ENCODE data around the gene PAPLN.

PAPLN gene

GRCh38 chr14:73209953-73210352 lies 27.4 kb upstream of the PAPLN start:
- Histone ChIP-seq H3K9ac (no peak overlapping the region), H3K79me2 (ENCODE audit: insufficient read depth, low read depth) (no peaks in the 10 kb centered on the region), H3K27me3 (ENCODE audit: insufficient read depth, low read depth) (no peaks in the 10 kb centered on the region), H3K27ac (no peak overlapping the region), H3K4me1 (ENCODE audit: low read depth, poor library complexity, severe bottlenecking) (no peaks in the 10 kb centered on the region), H2AFZ (ENCODE audit: low read depth) (no peak overlapping the region), H3K4me2 (no peak overlapping the region), H3K36me3 (ENCODE audit: insufficient read depth) (no peaks in the 10 kb centered on the region), H4K20me1 (ENCODE audit: insufficient read depth) (no peaks in the 10 kb centered on the region), H3K4me3 (IDR thresholded peaks at IDR 0.05; ENCODE audit: insufficient read depth, low read depth, low read length) (no peak overlapping the region)
- TF ChIP-seq CTCF (conservative IDR thresholded peaks at IDR 0.05; ENCODE audit: low read depth, low read length): no peak

GRCh38 chr14:73211251-73212040 lies 25.9 kb upstream of the PAPLN start:
- Histone ChIP-seq H2AFZ (ENCODE audit: low read depth) (no peak overlapping the region), H3K27ac (no peak overlapping the region), H3K36me3 (ENCODE audit: insufficient read depth) (no peaks in the 10 kb centered on the region), H3K4me1 (ENCODE audit: low read depth, poor library complexity, severe bottlenecking) (no peaks in the 10 kb centered on the region), H3K79me2 (ENCODE audit: insufficient read depth, low read depth) (no peaks in the 10 kb centered on the region), H3K4me2 (no peak overlapping the region), H3K4me3 (IDR thresholded peaks at IDR 0.05; ENCODE audit: insufficient read depth, low read depth, low read length) (no peak overlapping the region), H3K27me3 (ENCODE audit: insufficient read depth, low read depth) (no peaks in the 10 kb centered on the region), H4K20me1 (ENCODE audit: insufficient read depth) (no peaks in the 10 kb centered on the region), H3K9ac (no peak overlapping the region)
- TF ChIP-seq CTCF (conservative IDR thresholded peaks at IDR 0.05; ENCODE audit: low read depth, low read length): no peak

- no peak overlapping the region for H2AFZ ChIP-seq (ENCODE audit: low read depth)
- no peak overlapping the region for H3K4me2 ChIP-seq
- no peak overlapping the region for H3K4me3 ChIP-seq (IDR thresholded peaks at IDR 0.05; ENCODE audit: insufficient read depth, low read depth, low read length)
- H3K9ac ChIP-seq: no peak overlapping the region
- H3K27ac ChIP-seq: no peak overlapping the region
- no peaks in the 10 kb centered on the region for H3K79me2 ChIP-seq (ENCODE audit: insufficient read depth, low read depth)
- H3K27me3 ChIP-seq (ENCODE audit: insufficient read depth, low read depth): no peaks in the 10 kb centered on the region
- no peaks in the 10 kb centered on the region for H3K4me1 ChIP-seq (ENCODE audit: low read depth, poor library complexity, severe bottlenecking)
- no peaks in the 10 kb centered on the region for H3K36me3 ChIP-seq (ENCODE audit: insufficient read depth)
- no peak for TF ChIP-seq CTCF (conservative IDR thresholded peaks at IDR 0.05; ENCODE audit: low read depth, low read length)
- H4K20me1 ChIP-seq (ENCODE audit: insufficient read depth): no peaks in the 10 kb centered on the region
Observed at GRCh38 chr14:73216030-73216429, 21.3 kb upstream of the PAPLN start.

GRCh38 chr14:73217411-73217810 lies 19.9 kb upstream of the PAPLN start:
- Histone ChIP-seq H3K79me2 (ENCODE audit: insufficient read depth, low read depth) (no peaks in the 10 kb centered on the region), H3K27me3 (ENCODE audit: insufficient read depth, low read depth) (no peaks in the 10 kb centered on the region), H3K4me3 (IDR thresholded peaks at IDR 0.05; ENCODE audit: insufficient read depth, low read depth, low read length) (no peak overlapping the region), H3K27ac (no peak overlapping the region), H3K4me1 (ENCODE audit: low read depth, poor library complexity, severe bottlenecking) (peaks cover 5% of the 10 kb centered on the region), H3K9ac (no peak overlapping the region), H3K4me2 (no peak overlapping the region), H3K36me3 (ENCODE audit: insufficient read depth) (no peaks in the 10 kb centered on the region), H2AFZ (ENCODE audit: low read depth) (no peak overlapping the region), H4K20me1 (ENCODE audit: insufficient read depth) (no peaks in the 10 kb centered on the region)
- TF ChIP-seq CTCF (conservative IDR thresholded peaks at IDR 0.05; ENCODE audit: low read depth, low read length): no peak

All from KMS-11 (cell line).